Brain pericyte (primary cell): ENCODE measurements around the gene POLR1C.
"Not testable (repeated sequence)": the region's sequence is repeated elsewhere in the genome, so short reads cannot be mapped to it uniquely, and the experiment has no call there.

Experiments used
- DNase-seq: peaks from one replicate; pipeline ENCODE4 v3.0.0-alpha.2; 2012; ENCODE audit warnings: low read depth, low spot score

The POLR1C gene

DNA sequence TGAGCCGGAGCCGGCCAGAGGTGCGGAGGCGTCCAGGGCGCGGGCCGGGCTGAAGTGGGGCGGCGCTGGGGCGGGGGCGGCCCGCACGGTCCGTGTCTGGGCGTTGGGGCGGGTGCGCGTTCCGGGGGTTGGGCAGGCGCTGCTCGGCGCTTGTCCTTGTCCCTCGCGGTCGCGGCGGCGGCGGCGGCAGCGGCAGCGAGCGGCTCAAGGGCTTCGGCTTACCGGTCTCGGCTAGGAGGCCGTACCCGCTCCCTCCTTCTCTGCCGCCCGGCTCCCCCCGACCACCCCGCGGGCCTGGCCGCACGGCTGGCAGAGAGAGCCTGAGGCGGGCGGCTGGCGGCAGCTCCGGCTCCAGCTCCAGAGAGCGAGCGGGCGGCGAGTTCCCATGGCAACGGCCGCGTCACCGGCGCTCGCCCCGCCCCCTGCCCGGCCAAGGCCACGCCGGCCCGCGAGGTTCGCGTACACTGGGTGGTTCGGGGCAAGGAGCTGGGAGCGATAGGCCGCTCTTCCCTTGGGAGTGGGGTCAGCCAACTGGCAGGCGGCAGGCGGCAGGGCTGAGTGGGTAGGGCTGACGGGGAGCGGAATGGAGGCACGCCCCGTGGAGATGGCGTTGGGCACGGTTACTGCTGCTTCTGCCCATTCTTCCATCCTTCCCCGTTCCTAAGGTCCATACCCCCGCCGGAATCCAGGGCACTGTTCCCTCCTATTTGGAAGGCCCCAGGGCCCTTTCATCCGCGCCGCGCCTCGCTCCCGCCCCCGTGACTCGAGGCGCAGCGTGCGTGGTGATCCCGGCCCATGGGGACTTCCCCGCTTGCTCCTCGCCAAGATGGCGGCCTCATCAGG, 6.7 kb upstream of the POLR1C start, which contains the start of gene LRRC73:
Gene LRRC73 (minus strand): TSS at position 363 of the 843 bp plus-strand sequence. CDS start 561 bp downstream, outside the sequence.
- DNase-seq = no peak

DNA sequence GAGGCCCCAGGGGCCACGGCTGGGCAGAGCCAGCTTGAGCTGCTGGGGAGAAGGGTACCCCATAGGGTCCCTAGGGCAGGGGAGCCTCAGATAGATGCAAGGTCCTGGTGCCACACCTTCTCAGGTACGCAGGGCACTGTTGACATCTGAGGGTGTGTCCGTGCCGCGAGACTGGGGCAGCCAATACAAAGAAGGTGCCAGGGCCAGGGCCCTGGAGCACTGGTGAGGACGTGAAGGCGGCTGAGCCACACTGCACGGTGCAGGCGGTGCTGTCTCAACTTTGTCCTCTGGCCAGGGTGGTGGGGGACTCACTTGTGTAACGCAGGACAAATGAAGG, 6.1 kb upstream of the POLR1C start:
- no peak for DNase-seq

DNA sequence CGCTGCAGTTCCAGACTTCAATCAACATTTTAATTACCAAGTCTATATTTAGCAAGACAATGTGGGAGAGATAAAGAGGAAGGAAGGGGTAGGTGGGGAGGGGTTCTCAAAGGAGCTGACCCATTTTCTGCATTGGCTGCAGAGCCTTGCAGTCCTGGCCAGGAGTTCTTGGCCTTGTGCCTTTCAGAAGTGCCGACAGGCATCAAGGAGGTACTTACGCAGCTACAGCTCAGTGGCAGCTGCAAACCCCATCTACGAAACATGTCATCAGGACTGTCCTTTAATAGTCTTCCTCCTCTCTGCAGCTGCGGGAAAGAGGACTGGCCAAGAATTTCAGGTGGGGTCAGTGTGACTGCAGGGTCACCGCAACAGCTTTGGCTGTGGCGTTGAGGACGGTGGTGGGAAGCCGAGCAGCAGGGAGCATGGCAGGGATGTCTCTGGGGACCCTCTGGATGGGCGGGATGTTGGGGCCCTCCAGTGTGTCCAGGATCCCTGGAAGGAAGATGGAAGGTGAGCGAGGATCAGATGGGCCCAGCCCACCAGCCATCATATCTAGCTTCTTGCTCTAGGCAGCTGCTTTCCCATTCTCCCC, 5.0 kb upstream of the POLR1C start:
- DNase-seq = no peak

GRCh38 chr6:43515808-43516207, 1.1 kb upstream of the POLR1C start:
- DNase-seq = no peak

DNA sequence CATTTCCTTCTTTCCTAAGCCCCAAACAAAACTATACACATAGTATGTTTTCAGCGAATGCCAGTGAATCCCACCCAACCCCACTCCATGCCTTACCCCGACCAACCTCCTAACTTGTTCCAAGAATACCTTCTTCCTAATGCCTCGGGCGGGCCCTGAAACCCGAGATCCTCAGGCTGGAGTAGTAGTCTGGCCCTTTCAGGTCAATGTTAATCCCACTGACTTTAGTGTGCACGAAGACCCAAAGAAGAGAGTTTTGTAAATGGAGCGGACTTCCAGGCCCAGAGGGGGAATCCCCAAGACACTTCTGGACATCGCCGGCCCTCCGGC, 557 bp upstream of the POLR1C start:
- DNase-seq = no peak

DNA sequence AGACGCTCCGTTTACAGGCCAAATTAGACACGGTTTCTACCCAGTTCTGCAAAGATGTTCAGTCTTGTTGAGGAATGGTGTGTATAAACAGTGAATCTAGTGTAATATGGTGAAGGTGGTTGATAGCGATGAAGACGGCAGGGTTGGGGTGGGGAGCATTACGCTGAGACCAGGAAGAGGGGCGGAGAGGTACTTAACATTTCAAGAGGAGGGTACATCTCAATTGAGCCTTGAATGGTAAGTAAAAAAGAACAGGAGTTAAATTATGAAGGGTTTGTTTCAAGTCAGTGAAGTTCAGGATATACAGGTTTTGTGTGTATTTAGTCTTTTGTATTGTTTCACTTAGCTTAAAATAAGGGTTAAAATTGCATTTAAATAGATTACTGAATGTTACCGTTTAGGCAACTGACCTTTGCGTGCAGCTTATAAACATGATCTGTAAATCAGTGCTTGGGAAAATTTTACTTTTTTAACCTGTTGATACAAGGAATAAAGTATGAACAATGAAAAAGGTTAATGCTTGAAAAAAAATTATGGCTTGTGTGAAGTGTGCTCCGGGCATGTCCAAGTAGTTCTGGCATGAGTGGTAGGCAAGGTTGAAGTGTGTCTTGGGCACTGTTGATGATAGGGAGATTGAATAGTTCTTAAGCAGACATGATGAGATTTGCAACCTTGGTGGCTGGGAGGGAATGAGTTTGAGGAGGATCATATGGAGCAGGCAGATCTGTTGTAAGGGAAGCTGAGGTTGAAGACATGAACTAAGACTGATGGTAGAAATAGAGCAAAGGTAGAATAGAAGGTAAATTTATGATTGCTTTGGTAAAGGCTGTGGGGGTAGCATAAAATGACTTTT, 842 bp downstream of the POLR1C start:
- no peak for DNase-seq

DNA sequence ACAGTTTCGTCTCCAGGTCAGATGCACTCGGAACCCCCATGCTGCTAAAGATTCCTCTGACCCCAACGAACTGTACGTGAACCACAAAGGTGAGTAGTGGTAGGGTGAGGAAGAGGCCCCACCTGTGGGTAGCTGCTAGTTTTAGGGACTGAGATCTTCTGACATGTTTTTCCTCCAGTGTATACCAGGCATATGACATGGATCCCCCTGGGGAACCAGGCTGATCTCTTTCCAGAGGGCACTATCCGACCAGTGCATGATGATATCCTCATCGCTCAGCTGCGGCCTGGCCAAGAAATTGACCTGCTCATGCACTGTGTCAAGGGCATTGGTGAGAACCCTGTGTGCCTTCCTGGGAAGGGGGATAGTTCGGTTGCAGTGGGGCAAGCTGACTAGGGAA, 3.2 kb downstream of the POLR1C start:
- DNase-seq = no peak

DNA sequence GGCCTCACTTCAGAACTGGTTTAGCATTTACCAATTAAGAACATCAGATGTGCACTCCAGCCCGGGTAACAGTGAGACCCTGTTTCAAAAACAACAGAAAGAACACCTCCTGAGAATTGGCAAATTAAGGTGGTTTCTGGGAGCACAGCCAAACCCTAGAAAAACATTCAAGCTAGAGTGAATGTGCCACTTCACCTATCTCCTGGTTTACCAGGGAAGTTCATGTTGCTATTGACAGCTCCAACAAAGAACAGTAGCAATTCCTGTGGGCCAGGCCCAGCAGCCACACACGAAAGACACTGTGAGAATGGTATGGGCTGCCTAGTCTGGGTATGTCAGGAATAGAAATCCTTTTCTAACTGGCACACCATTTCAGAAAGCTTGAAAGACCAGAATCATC, 4.9 kb downstream of the POLR1C start:
- no peak for DNase-seq

GRCh38 chr6:43522547-43523261, 5.8 kb downstream of the POLR1C start:
- no peak for DNase-seq

DNA sequence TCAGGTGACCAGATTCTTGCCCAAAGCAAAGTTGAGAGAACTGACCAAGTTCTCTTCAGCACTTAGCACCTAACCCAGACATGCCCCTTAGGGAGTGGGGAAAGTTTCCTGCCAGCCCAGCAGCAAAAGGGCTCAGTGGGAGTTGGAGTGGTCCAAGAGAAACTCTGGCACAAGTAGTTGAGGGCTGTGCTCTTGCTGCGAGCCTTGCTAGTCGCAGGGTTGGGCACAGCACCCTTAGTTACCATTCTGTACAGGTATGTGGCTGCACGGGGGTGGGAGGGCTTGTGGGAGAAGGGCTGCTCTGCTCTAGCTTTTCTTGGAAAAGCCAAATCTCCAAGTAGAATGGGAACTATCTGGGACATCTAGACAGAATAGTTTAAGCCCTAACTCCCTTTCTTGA, 6.4 kb downstream of the POLR1C start:
- DNase-seq = no peak

DNA sequence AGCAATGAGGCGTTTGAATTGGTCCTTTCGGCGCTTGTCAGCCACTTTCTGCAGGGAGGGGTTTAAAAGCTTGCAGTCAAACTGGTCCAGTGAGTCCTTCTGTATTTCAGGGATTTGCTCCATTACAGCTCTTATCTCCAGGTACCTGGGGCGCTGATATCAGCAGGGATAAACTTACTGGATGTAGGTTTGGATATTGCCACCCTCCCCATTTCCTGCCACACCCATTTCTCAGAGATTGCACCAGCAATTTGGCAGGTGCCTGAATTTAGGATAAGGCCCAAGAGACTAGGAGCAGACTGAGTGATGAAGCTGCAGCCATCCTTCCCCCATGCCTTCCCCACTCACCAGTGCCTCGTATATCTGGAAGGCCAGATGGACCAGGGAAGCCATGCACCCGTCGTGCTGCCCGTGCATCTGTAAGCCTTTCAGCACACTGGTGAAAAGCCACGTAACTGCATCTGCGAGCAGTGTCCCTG, 7.6 kb downstream of the POLR1C start:
- DNase-seq = no peak

DNA sequence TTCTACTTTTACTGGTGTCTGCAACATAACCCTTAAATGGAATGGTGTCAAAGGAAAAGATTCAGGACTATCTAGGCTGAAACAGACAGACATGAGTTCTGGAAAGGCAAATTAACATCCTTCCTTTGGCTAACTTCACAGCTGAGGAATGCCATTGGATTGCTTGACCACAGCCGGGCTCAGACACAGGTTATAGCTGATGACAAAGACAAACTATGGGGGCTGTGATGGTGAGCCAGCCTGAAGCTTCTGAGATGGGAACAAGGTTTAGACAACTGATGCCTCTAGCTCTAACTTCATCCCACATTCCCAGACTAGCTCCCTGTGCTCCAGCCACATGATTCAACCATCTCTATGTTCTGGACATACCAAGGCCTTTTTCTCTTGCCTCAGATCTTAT, 15.3 kb downstream of the POLR1C start:
- no peak for DNase-seq

GRCh38 chr6:43538986-43539385, 22.1 kb downstream of the POLR1C start:
- DNase-seq = not testable (repeated sequence)

DNA sequence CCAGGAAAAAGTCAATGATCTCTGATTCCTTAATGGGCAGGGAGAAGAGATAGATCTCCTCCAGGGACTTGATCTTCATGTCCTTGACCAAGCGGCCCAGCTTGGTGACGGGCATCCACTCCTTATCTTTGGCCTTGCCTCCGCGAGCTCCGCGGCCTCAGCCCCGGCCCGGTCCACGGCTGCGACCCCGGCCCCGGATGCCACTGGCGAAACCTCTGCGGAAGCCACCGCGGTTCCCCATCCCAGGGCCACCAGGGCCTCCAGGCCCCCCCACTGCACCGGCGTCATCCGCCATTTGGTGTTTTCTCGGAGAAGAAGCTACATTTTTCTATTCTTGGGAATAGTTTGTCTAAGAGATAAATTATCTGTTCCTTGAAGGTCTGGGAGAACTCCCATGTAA, 22.5 kb downstream of the POLR1C start:
- DNase-seq = not testable (repeated sequence)

DNA sequence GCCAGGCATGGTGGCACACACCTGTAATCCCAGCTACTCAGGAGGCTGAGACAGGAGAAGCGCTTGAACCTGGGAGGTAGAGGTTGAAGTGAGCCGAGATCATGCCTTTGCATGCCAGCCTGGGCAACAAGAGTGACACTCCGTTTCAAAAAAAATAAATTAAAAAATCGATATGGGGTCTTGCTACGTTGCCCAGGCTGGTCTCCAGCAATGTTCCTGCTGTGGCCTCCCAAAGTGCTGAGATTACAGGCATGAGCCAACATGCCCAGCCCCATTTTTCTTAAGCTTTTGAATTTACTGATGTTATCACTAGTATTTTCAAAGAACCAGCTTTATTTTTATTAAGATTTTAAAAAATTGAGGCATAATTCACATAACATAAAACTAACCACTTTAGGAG, 23.6 kb downstream of the POLR1C start:
- no peak for DNase-seq

DNA sequence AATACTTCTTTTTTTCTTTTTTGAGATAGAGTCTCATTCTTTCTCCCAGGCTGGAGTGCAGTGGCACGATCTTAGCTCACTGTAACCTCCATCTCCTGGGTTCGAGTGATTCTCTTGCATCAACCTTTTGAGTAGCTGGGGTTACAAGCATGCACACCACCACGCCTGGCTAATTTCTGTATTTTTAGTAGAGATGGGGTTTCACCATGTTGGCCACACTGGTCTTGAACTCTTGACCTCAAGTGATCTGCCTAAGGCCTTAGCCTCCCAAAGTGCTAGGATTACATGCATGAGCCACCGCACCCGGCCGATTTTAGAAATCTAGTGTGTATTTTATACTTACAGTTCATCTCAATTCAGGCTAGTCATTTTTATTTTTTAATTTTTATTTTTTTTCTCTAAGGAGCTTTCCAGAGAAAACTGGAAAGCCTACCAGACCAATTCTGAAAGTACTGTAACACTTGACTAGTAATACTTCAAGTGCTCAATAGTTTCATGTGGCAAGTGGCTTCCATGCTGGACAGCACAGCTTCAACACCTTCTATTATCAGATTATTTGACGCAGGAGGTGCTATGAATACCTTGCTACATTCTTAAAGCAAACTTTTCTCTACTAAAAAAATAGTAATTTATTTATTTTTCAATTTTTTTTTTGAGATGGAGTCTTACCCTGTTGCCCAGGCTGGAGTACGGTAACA, 25.0 kb downstream of the POLR1C start:
- no peak for DNase-seq

DNA sequence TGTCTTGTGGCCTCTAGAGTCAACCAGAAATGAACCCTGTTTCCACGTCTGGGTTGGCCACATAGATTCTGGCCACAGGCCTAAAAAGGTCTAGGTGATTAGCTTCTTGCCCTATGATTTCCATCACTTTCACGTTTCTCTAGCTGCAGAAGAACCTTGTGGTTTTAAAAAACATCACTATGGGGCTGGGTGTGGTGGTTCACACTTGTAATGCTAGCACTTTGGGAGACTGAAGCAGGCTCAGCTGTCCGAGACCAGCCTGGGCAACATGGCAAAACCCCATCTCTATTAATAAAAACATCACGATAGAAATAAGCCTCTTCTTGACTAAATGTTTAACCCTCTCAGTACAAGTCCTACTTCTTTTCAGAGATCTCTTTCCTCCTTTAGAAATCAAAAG, 27.6 kb downstream of the POLR1C start:
- no peak for DNase-seq

DNA sequence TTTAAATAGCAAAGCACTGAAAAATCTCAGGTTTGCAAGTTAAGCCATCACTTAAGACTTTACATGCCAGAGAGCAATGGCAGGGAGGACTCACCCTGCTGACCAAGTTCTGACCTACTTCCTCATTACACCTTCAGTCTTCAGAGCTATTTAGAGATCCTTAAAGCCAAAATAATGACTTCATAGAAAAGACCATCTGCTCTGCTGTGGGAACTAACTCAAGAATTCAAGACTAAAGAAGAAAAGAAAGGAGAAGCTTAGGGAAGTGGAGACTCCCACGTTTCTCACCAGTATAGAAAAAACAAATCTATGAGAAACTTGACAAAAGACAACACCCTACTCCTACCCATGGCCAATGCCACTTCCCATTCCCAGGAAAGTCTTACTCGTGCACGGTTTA, 30.3 kb downstream of the POLR1C start:
- no peak for DNase-seq

DNA sequence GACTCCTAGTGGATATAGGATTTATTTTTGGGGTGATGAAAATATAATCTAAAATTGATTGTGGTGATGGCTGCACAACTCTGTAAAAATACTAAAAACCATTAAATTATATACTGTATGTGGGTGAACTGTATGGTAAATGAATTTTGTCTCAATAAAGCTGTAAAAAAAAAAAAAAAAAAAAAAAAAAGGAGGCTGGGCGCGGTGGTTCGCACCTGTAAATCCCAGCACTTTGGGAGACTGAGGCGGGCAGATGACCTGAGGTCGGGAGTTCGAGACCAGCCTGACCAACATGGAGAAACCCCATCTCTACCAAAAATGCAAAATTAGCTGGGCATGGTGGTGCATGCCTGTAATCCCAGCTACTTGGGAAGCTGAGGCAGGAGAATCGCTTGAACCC, 40.7 kb downstream of the POLR1C start:
- not testable (repeated sequence) for DNase-seq

DNA sequence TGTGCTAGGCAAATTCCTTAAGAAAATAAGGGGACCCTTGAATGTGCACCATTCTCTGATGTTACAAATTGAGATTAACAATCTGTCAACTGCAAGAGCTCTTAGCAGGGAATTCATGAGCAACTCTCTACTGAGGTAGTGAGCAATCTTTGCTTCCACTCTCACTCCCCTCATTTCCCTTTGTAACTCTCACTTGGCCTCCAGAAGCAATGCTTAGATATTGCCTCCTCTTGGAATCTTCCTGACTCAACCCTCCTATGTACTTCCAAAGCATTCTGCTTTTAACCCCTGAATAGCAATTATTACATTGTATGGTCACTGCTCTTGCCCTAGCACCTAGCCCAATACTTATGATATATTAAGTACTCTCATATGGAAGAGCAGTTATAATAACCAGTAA, 42.4 kb downstream of the POLR1C start:
- DNase-seq = no peak

- DNase-seq = no peak
These were observed 54.1 kb downstream of the POLR1C start for GRCh38 chr6:43570876-43571441.
